IMR-90 (cell line): ENCODE data around the gene D2HGDH. TPM values are rescaled to one million over a fixed set of nuclear protein-coding genes. Genes with fewer than 3 reads are reported as not detected.

Source experiments
- ATAC-seq: fragments of 200-7000 bp; cut with Tn5 transposase; 2 replicates; pipeline ENCODE4 v1.9.1; 2020; ENCODE audit warnings: low read depth, mild to moderate bottlenecking, moderate library complexity
- BruUV-seq: library from RNA; stranded (reverse); fragments of 400-500 nt; replicated peaks from 2 replicates; lab custom pipeline; 2021; lab: Mats Ljungman, UMichigan
- CTCF ChIA-PET: fragments of 300-600 bp; formaldehyde crosslinking; extraction: SDS; loops from one replicate; lab custom pipeline; 2021; ENCODE audit warnings: antibody characterized with exemption; lab: Yijun Ruan, JAX
- POLR2A ChIA-PET: fragments of 300-600 bp; sonication (Branson Sonifier 250); formaldehyde crosslinking; loops from one replicate; lab custom pipeline; 2022; ENCODE audit warnings: antibody characterized with exemption; ENCODE audit not compliant: unreplicated experiment; lab: Charles Lee
- DNase-seq: peaks from one replicate; pipeline ENCODE4 v3.0.0; 2013
- H2AFZ ChIP-seq: replicated peaks from 2 replicates; pipeline ENCODE3; 2013; ENCODE audit warnings: low read length, mild to moderate bottlenecking; ENCODE audit not compliant: poor library complexity
- H2AK5ac ChIP-seq: 2 replicates; pipeline ENCODE4 v1.6.1; 2013; ENCODE audit warnings: low read depth, low read length, inconsistent platforms
- H2AK9ac ChIP-seq: replicated peaks from 2 replicates; pipeline ENCODE3; 2013; ENCODE audit warnings: mild to moderate bottlenecking, low read depth, low read length, moderate library complexity; ENCODE audit not compliant: poor library complexity
- H2BK120ac ChIP-seq: 2 replicates; pipeline ENCODE4 v1.6.1; 2013; ENCODE audit warnings: low read depth, low read length, inconsistent platforms
- H2BK15ac ChIP-seq: 3 replicates; pipeline ENCODE4 v1.6.1; 2013; ENCODE audit warnings: low read depth, low read length, inconsistent platforms
- H2BK20ac ChIP-seq: 2 replicates; pipeline ENCODE4 v1.6.1; 2013; ENCODE audit warnings: low read depth, mild to moderate bottlenecking, inconsistent platforms, low read length, moderate library complexity
- H2BK5ac ChIP-seq: 2 replicates; pipeline ENCODE4 v1.6.1; 2013; ENCODE audit warnings: mild to moderate bottlenecking, low read depth, low read length, inconsistent platforms; ENCODE audit not compliant: poor library complexity, severe bottlenecking
- H3K14ac ChIP-seq: replicated peaks from 2 replicates; pipeline ENCODE4 v1.6.1; 2013; ENCODE audit warnings: low read depth, low read length, inconsistent platforms
- H3K18ac ChIP-seq: 2 replicates; pipeline ENCODE4 v1.6.1; 2013; ENCODE audit warnings: low read depth, low read length, control low read depth
- H3K23ac ChIP-seq: 2 replicates; pipeline ENCODE4 v1.6.1; 2013; ENCODE audit warnings: low read depth, low read length, inconsistent platforms
- H3K27ac ChIP-seq: 2 replicates; pipeline ENCODE4 v1.5.1; 2013; ENCODE audit warnings: mild to moderate bottlenecking, control low read depth, low read length; ENCODE audit not compliant: insufficient read depth
- H3K27me3 ChIP-seq: 2 replicates; pipeline ENCODE4 v1.6.1; 2013; ENCODE audit warnings: low read length; ENCODE audit not compliant: control insufficient read depth, insufficient read depth
- H3K36me3 ChIP-seq: 2 replicates; pipeline ENCODE4 v1.6.1; 2013; ENCODE audit warnings: low read length, mixed read lengths; ENCODE audit not compliant: control insufficient read depth, insufficient read depth
- H3K4ac ChIP-seq: 2 replicates; pipeline ENCODE4 v1.6.1; 2013; ENCODE audit warnings: low read depth, low read length, inconsistent platforms
- H3K4me1 ChIP-seq: 2 replicates; pipeline ENCODE4 v1.6.1; 2013; ENCODE audit warnings: low read length, mixed read lengths; ENCODE audit not compliant: control insufficient read depth, insufficient read depth
- H3K4me2 ChIP-seq: 2 replicates; pipeline ENCODE4 v1.6.1; 2013; ENCODE audit warnings: low read depth, mild to moderate bottlenecking, control low read depth, low read length, moderate library complexity
- H3K4me3 ChIP-seq: 2 replicates; pipeline ENCODE4 v1.5.1; 2013; ENCODE audit warnings: low read depth, mild to moderate bottlenecking, control low read depth, low read length, moderate library complexity; ENCODE audit not compliant: insufficient read depth
- H3K56ac ChIP-seq: 2 replicates; pipeline ENCODE4 v1.6.1; 2013; ENCODE audit warnings: low read length, inconsistent platforms; ENCODE audit not compliant: insufficient read depth; ENCODE audit errors: extremely low read depth
- H3K79me1 ChIP-seq, 2 experiments: 2 replicates each; pipeline ENCODE4 v1.6.1; 2013; ENCODE audit warnings: low read length in 2 of 2, inconsistent platforms in 1 of 2, low read depth in 1 of 2
- H3K9ac ChIP-seq: 2 replicates; pipeline ENCODE4 v1.6.1; 2013; ENCODE audit warnings: low read depth, low read length, control low read depth
- H3K9me1 ChIP-seq: 2 replicates; pipeline ENCODE4 v1.6.1; 2013; ENCODE audit warnings: low read length, inconsistent platforms; ENCODE audit not compliant: insufficient read depth
- H3K9me3 ChIP-seq: 2 replicates; pipeline ENCODE4 v1.6.1; 2013; ENCODE audit warnings: low read length; ENCODE audit not compliant: control insufficient read depth, insufficient read depth
- H4K20me1 ChIP-seq: 2 replicates; pipeline ENCODE4 v1.6.1; 2013; ENCODE audit warnings: low read length, inconsistent platforms; ENCODE audit not compliant: insufficient read depth
- H4K5ac ChIP-seq: 2 replicates; pipeline ENCODE4 v1.6.1; 2013; ENCODE audit warnings: mild to moderate bottlenecking, low read depth, low read length, control low read depth
- H4K8ac ChIP-seq, 2 experiments: 2 replicates each; pipeline ENCODE4 v1.6.1; 2013; ENCODE audit warnings: low read depth in 2 of 2, low read length in 2 of 2, control low read depth in 1 of 2, inconsistent platforms in 1 of 2
- H4K91ac ChIP-seq: 2 replicates; pipeline ENCODE4 v1.6.1; 2013; ENCODE audit warnings: low read depth, low read length, inconsistent platforms; ENCODE audit not compliant: insufficient read depth
- CHD1 ChIP-seq: IDR thresholded peaks from 2 replicates; pipeline ENCODE4 v1.6.1; 2012; ENCODE audit warnings: low read depth, low read length, improper control_type of control experiment
- SMC3 ChIP-seq: fragments of 150-350 bp; IDR thresholded peaks from 2 replicates; pipeline ENCODE4 v1.6.1; 2016; ENCODE audit warnings: low read depth, mild to moderate bottlenecking, antibody characterized with exemption, low read length, moderate library complexity
- WGBS, 2 experiments: methylation state at CpG; one replicate each; pipeline versions ENCODE4 v1.1.5 to v1.1.7; 2013; ENCODE audit warnings: missing lambda C conversion rate in 2 of 2; ENCODE audit not compliant: insufficient read length in 1 of 2; ENCODE audit errors: extremely low coverage in 2 of 2; 5-methylcytosine and 5-hydroxymethylcytosine counted together
- dilution Hi-C: fragments of 300-500 bp; cut with HindIII; formaldehyde crosslinking; loops from one replicate; pipeline ENCODE4 v1.14.3; 2018; ENCODE audit warnings: low sequenced_read_pairs; ENCODE audit not compliant: unreplicated experiment
- in situ Hi-C: fragments of 300-500 bp; cut with MboI; formaldehyde crosslinking; loops from 3 replicates; pipeline ENCODE4 v1.14.3; 2019; ENCODE audit warnings: low sequenced_read_pairs, inconsistent platforms, mixed read lengths
- intact Hi-C: fragments of 100-400 bp; cut with micrococcal nuclease; formaldehyde crosslinking; loops from 2 replicates; pipeline ENCODE4 v1.10.0; 2022
- polyA plus RNA-seq, 3 experiments: library from polyadenylated mRNA; depleted of rRNA; stranded (reverse); fragments of >200 nt; gene quantifications; 2 replicates each; pipeline ENCODE4 v1.2.3, GENCODE V29; 2012; ENCODE audit warnings: low replicate concordance in 1 of 3
- total RNA-seq: library from RNA; depleted of rRNA; stranded (reverse); fragments of >200 nt; gene quantifications from 2 replicates; pipeline ENCODE4 v1.2.3, GENCODE V29; 2012

The D2HGDH gene
- total and polyA plus RNA-seq, 2 of the 4 experiments (the other 2 are of a cell fraction) = 6.3 to 22.1 TPM

GRCh38 chr2:241796610-241797138, 62.2 kb downstream of the D2HGDH start:
- Histone ChIP-seq H3K4me3 (no peak overlapping the region), H3K23ac (no peak overlapping the region), H3K9ac (no peak overlapping the region), H4K5ac (no peak overlapping the region), H3K9me3 (no peaks in the 10 kb centered on the region), H3K27ac (no peak overlapping the region), H2BK120ac (no peak overlapping the region), H2BK5ac (no peak overlapping the region), H3K36me3 (no peaks in the 10 kb centered on the region), H4K20me1 (no peaks in the 10 kb centered on the region; the same call in 1 of the 2 replicates), H4K8ac (no peak overlapping the region), H3K27me3 (peaks cover 13% of the 10 kb centered on the region; the same call in 1 of the 2 replicates), H3K9me1 (no peaks in the 10 kb centered on the region; the same call in 1 of the 2 replicates), H3K4me1 (no peaks in the 10 kb centered on the region), H3K4me2 (no peak overlapping the region), H2AFZ (no peak overlapping the region), H2AK9ac (no peak overlapping the region), H3K4ac (no peak overlapping the region), H2BK15ac (no peak overlapping the region), H3K79me1 (no peaks in the 10 kb centered on the region), H3K14ac (no peak overlapping the region), H2BK20ac (no peak overlapping the region), H3K56ac (no peak overlapping the region), H3K18ac (no peak overlapping the region), H2AK5ac (no peak overlapping the region), H4K91ac (no peak overlapping the region)
- TF ChIP-seq CHD1 (no peak), SMC3 (no peak)
- intact Hi-C loops = no loop called here
- ATAC-seq (no peak), DNase-seq (no peak)
- dilution Hi-C loops = no loop called here
- no TSS peak for BruUV-seq
- WGBS, 2 experiments = 77% methylated on average over 4 of the region's 13 CpGs; no CpG with 5 or more reads in 1 of the 2 experiments
- ChIA-PET CTCF (no interaction called here), POLR2A (no interaction called here)
- in situ Hi-C loops = no loop called here
